Right hindlimb (tissue), 1 donor: ENCODE data around the gene ST7.

Source experiments
- DNase-seq: peaks from one replicate; pipeline ENCODE4 v3.0.0-alpha.2; 2018

ST7 gene

DNA sequence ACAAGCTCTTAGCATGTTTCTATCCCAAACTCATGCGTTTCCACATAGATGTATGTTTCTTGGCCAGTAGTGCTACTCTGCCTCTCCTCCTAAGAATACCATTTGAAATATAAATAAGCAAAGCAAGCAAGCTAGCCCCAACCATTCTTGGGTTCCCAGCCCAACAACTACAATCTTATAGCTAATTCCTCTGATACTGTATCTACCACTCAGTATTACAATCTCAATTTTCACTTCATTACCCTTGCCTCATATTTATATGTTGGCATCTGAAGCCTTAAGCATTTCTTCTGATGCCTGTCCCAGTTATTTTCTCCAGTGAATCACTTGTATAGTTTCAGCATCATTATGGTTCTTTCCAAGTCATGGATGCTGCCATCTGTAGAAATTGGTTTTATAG, 181.1 kb downstream of the ST7 start:
- no peak for DNase-seq

DNA sequence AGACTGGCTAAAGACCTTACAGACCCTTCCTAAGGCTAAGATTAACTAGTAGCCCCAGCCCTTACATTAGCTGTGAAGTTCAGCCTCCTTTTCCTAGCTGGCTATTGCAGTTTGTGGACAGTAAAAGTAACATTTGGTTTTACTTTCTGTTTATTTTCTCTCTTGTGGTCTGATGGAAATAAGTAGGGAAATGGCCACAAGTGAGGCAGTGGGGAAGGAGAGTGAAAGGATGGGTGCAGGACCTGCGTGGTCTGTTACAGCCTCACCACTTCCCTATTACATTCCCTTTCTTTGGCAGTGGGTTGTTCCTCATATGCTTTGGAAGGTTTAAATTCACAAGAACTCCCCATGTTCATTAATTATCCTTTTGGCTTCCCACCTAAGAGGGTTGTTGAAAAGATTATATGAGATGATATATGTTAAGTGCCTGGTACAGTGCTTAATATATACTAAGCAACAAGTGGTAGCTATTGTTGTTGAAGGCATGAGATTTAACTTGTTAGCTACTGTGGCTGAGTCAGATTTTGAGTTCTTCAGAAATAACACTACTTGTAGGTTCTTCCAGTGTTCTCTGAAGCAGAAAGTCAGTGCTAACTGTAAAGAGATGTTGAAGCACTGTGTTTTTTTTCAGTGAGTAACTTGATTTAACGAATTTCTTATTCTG, 181.7 kb downstream of the ST7 start:
- no peak for DNase-seq

GRCh38 chr7:117135553-117135891, 182.2 kb downstream of the ST7 start:
- DNase-seq = no peak

DNA sequence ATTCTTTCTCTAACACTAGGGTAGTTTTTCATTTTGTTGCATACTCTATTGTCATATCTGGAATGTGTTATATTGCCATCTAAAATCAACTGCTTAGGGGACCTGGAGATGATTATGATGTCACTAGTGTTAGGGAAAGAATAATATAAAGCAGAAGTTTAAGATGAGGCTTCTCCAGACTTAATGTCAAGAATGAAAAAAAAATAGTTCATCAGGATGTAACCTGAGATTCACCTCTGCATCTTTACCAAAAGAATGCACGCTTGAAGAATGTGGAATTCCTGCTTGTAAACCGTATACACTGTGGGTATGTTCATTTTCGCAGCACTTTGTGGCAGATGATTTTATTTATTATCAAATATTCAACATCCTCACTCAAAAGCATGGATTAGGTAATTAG, 184.6 kb downstream of the ST7 start:
- no peak for DNase-seq

DNA sequence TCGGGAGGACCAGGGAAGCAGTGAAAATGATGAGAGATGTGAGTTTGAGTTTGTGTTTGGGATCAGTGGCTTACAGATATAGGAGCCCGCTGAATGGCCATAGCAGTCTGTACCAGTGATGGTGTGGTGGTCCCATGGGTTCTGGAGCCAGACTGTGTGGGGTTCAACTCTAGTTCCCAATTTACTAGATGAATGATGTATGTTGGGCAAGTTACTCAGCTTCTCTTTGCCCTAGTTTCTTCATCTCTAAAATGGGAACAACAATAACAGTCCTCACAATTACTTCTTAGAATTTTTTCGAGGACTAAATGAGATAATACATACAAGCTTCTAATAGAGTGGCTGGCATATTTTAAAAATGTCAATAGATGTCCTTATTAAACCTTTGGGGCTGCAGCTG, 185.2 kb downstream of the ST7 start:
- DNase-seq = no peak

- no peak for DNase-seq
These were observed 185.7 kb downstream of the ST7 start for GRCh38 chr7:117138981-117139380.

- DNase-seq = no peak
These were observed 186.2 kb downstream of the ST7 start for GRCh38 chr7:117139397-117139984.

DNA sequence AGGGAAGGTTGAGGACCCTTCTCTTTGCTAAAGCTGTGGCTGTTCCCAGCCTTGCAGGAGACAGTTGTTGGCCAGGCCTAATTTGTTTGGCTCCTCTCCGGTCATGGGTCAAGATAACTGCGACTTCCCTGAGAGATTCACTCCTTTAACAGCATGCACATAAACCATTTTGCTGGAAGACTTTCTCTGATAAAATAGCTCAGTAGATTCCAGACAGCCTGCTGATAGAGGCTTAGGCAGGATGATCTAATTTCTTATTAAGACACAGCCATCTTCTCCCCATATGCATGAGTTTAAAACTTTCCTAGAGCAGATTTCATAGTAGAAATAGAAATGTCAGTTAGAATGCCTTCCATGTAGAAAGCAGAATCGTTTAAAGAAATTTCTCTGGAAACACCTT, 187.6 kb downstream of the ST7 start:
- no peak for DNase-seq

GRCh38 chr7:117143066-117143465, 189.8 kb downstream of the ST7 start:
- no peak for DNase-seq

- DNase-seq = no peak
These were observed 190.3 kb downstream of the ST7 start for GRCh38 chr7:117143580-117143979.

DNA sequence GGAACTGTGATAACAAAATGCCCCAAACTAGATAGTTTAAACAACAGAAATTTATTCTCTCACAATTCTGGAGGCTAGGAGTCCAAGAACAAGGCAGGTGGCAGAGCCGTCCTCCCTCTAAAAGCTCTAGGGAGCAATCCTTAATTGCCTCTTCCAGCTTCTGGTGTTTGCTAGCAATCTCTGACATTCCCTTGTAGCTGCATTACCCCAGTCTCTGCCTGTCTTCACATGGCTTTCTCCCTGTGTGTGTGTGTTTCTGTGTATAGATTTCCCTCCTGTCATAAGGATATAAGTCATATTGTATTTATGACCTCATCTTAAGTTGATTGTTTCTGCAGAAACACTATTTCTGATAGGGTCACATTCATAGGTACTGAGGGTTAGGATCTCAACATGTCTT, 192.0 kb downstream of the ST7 start:
- DNase-seq = no peak

DNA sequence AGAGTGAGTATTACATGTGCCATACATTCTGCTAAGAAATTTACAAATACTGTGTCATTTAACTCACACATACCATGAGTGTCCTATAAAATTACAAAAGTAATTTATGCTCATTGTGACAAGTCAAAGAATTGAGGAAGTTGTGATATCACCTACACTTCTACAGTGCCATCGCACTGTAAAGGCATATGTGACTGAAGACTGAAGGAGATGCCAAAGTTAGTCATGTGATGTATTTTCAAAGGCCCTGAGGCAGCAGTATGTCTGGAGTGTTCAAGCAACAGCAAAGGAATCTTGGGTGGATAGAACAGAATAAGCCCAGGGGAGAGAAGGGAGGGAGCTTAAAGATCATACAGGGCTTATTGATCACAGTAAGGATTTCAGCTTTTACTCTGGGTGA, 192.8 kb downstream of the ST7 start:
- no peak for DNase-seq

DNA sequence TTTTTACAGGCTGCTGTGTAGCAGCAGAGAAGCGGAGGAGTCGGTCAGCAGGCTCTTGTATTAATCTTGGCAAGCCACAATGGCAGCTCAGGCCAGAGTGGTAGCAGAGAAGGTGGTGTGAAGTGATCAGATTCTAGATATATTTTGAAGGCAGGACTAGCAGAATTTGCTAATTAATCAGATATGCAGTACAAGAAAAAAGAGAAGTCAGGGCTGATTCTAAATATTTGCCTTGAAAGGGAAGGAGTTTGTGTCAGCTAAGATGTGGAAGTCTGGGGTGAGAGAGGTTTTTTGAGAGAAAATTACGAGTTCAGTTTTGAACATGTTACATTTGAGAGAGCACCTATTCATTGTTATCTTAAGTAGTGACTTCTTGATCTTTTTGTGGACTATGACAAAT, 193.2 kb downstream of the ST7 start:
- DNase-seq = no peak

DNA sequence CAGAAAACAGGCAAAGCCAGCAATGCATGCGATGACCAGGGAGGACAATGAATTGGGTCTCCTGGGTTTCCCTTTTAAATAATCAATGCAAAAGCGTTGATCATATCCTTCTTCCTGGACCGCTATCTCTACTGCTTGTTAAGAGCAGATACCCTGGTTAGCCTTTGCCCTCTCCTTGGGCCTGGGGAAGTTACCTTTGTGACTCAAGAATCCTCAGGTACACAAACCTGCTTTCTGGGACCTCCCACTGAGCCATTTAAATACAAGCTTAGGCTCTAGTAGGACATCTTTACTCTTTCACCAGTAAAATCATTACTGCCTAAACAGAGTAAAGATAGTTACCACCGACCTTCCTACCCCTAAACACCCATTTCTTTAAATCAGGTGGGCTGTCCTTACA, 195.7 kb downstream of the ST7 start:
- no peak for DNase-seq

DNA sequence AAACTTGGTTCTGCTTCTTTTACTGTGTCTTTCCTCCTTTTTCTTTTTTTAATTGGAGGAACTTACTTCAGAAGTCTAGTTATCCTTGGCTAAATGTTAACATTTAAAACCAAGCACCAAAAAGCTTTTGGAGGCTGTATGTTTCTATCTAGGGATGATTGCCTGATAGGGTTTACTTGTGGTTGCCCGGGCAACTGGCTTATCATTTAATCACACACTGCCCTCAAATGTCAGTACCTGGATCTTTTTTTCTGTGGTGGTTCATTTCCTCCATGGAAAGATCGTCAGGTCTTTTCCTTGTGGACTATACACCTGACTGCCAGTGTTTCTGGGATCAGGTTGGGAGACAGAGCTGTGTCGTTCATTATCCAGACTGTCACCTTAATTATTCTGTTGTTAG, 196.4 kb downstream of the ST7 start:
- no peak for DNase-seq

- no peak for DNase-seq
These were observed 199.1 kb downstream of the ST7 start for GRCh38 chr7:117152213-117153007.

DNA sequence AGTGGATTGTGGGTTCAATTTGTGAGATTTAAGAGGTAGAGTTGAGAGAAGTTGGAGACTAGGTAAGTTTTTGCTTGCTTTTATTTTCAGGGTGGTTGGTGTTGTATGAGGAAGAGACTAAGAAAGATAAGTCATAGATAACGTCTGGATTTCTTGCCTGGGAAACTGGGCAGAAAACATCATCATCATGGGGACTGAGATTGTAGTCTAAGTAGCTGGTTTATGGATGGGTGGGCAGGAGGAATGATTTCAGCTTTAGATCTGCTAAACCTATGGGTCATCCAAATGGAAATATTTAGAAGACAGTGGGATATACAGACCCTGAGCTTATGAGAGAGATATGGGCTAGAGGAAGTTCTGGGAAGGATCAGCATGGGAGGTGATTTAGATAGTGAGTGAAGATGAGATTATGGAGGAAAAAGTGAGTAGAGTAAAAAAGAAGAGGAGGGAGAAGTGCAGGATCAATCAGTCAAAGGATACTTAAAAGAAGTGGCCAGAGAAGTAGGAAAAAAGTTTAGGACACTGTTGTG, 199.8 kb downstream of the ST7 start:
- no peak for DNase-seq

- DNase-seq = no peak
These were observed 201.4 kb downstream of the ST7 start for GRCh38 chr7:117154721-117155120.

DNA sequence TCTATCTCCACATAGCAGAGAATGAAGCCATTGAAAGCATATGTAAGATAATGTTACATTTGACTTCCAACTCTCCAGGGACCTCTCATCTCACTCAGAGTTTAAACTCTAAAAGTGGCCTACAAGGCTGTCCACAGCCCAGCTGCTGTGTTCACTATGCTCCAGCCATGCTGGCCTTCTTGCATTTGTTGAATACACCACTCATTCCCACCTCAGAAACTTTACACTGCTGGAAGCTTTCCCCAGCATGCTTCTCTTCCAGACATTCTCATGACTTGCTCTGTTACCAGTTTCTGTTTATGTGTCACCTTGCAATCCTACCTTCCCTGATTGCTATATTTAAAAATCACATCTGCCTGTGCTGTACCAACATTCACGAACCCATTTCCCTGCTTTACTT, 202.4 kb downstream of the ST7 start:
- no peak for DNase-seq

GRCh38 chr7:117157241-117158209, 204.2 kb downstream of the ST7 start:
- peak; percentile 73 for DNase-seq

DNA sequence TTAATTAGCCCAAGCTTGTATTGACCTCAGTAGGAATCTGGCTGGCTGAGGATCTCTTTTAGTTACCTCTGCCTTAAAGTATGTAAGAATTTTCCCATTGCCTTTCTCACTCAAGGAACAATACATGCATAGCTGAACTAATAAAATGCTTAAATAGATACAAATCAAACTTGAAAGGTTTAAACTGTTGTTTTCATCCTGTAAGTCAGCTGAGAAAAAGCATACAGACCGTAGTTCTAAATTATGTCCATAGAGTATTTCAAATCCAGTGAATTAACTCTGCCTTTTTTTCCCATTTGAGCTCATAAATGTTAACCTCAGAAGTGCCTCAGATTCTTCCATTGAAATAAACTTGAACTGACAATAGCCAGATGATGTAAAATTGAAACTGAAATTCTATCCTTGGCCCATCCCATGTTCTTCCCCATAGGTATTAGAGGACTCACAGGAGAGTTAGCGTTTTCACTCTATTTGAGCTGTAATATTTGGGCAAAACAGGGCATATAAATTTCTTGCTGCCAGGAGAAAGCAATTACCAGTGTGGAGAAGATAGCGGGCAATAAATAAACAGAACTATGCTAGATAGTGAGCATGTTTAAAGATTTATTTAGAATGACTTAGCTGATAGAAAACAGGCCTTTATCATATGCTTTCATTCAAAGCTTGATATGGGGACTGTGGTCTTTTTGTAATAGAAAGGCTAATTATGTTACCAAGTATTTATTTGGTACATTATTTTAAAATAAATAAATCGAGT, 205.8 kb downstream of the ST7 start:
- no peak for DNase-seq

GRCh38 chr7:117163101-117163500, 209.8 kb downstream of the ST7 start:
- no peak for DNase-seq
